GM18520 (cell line): Measurements from ENCODE around the gene ST3GAL5.
A peak's percentile ranks its signal among the peaks of the same experiment; 100 is the strongest.
"Not testable (repeated sequence)": the region's sequence is repeated elsewhere in the genome, so short reads cannot be mapped to it uniquely, and the experiment has no call there.

ENCODE experiments used
- ATAC-seq: cut with Tn5 transposase; IDR thresholded peaks from one replicate; pipeline ENCODE4 v1.9.1; 2021; ENCODE audit not compliant: unreplicated experiment

Gene ST3GAL5

DNA sequence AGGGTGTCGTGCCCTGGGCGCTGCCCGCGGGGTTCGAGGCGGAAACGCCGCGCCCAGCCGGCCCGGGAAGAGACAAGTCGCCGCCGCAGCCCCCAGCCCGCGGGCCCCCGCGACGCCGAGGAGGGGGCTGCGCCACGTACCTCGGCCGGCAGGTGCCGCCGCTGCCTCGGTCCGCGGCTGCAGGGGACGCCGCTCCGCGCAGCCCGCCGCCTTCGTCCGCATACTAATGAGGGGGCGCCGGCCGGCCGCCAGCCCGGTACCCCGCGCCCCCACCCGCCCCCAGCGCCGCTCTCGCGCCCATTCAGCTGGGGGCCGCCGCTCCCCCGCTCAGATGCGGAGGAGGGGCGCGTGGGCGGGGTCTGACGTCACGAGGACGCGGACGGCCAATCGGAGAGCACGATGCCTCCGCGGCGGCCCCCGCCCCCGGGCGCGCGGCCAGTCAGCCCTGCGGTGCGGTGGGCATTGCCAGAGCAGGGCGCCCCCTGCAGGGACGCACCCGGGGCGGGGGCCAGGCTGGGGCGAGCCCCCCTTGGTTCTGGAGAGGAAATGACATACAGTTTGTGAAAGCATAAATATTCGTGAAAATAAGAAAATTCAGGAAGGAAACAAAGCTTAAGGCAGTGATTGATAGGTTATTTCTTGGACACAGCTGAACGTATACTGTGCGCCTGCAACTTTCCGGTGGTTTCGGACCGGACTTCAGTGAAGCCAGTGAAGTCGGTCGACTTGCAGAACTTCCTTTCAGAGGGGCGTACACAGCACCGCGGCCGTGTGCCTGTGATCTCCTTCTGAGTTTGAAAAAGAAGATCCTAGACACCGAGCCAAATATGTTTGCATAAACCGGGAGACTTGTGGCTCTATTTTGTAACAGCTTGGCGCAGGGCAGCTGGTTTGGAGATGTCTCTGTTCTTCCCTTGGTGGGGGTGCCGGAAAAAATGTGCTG is at the start of gene ST3GAL5:
ST3GAL5 (minus strand) TSS at position 307 of the 943 bp plus-strand sequence; CDS start at position 222, 85 bp downstream.
- ATAC-seq: peak; percentile 81

DNA sequence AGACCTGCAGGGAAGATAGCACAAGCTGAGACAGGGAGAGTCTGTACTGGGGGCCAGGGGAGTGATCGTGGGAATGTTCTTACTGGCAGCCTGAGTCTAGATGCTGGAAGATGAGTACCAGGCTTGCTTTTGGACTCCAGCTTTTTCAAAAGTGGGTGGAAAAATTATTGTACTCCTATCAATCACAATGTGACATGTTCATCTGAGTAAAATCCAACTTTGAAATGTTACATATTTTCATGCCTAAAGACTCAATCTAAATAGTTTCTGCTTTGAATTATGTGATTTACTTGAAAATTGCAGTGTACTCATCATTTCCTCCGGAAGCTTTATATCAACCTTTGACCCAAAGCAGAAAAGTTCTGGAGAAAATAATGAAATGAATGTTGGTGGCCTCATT is 49.7 kb upstream of the ST3GAL5 start:
- no peak for ATAC-seq

GRCh38 chr2:85937069-85937439 is 48.3 kb upstream of the ST3GAL5 start:
- ATAC-seq: no peak

DNA sequence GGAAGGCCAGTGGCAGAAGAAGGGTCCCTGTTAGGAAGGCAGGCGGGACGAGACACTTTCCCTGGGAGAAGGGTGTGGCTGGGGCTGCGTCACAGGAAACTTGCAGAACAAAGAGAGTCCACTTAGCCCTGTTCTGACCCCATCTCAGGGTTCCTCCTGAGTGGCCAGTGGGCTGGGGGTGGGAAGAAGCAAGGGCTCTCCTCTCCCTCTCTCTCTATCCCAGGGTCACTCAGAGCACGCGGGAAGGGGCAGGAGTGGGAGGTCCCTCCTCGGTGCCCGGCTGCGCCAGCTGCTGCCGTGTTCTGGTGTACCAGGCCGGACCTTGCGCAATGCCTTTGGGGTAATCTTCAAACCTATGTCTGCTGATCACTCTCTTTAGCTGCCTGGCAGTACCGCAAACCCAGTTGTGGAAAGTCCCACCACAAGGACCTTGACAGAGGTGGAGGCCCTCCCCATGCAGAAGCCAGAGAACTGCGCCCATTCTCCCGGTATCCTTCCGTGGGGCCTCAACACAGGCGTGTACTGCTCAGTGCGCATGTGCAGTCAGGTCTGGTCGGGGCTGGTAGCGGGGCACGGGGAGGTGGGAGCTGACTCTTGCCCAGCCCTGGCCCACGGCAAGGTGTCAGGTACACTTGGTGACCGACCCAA is 47.8 kb upstream of the ST3GAL5 start:
- ATAC-seq: no peak

DNA sequence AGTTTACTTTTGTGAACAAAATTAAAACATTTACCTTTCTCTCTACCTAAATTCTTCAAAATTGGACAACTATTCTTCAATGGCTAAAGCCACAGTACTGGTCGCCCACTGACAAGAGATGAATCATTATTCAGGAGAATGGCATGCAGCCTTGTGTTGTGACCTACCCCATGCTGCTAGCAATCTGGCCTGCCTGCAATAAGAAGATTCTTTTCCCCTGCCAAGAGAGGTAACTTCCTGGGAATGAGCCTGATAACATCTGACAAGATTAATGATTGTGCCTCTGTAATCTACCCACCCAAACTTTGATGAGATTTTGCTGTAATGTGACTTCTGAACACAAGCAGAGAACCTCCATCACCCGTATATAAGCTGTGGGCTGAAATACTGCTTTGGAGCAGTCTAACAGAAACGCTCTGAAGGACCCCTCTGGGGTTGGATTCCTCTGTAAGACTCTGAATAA is 47.0 kb upstream of the ST3GAL5 start:
- ATAC-seq: no peak

GRCh38 chr2:85935170-85935745 is 46.5 kb upstream of the ST3GAL5 start:
- no peak for ATAC-seq

DNA sequence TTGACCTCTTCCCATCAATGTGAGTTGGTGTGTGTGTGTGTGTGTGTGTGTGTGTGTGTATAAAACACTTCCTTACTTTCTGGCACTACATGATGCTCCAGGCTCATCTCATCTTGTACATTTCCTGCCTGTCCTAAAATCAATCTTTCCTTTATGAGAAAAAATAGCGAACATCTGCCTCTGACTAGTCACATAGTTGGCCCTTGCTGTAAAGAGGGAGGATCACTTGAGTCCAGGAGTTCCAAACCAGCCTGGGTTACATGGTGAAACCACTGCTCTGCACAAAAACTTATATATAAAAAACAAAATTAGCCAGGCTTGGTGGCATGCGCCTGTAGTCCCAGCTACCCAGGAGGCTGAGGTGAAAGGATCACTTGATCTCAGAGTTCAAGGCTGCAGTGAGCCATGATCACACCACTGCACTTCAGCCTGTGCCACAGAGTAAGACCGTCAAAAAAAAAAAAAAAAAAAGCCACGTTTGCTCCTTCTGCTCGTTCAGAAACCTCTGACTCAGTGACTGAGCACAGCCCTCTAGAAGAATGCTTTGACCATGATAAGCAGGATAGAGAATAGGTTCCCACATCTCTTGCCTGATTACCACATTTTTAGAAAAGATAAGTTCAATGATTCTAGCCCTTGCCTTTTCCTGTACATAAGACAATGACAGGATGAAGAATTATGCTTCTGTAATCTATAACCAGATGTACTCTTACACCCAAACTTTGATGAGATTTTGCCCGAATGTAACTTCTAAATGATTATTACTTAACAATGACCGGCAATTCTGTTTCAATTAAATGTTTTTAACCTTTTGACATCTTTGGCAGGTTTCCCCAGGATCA is 45.2 kb upstream of the ST3GAL5 start:
- no peak for ATAC-seq

GRCh38 chr2:85931151-85931550 is 42.4 kb upstream of the ST3GAL5 start:
- not testable (repeated sequence) for ATAC-seq

DNA sequence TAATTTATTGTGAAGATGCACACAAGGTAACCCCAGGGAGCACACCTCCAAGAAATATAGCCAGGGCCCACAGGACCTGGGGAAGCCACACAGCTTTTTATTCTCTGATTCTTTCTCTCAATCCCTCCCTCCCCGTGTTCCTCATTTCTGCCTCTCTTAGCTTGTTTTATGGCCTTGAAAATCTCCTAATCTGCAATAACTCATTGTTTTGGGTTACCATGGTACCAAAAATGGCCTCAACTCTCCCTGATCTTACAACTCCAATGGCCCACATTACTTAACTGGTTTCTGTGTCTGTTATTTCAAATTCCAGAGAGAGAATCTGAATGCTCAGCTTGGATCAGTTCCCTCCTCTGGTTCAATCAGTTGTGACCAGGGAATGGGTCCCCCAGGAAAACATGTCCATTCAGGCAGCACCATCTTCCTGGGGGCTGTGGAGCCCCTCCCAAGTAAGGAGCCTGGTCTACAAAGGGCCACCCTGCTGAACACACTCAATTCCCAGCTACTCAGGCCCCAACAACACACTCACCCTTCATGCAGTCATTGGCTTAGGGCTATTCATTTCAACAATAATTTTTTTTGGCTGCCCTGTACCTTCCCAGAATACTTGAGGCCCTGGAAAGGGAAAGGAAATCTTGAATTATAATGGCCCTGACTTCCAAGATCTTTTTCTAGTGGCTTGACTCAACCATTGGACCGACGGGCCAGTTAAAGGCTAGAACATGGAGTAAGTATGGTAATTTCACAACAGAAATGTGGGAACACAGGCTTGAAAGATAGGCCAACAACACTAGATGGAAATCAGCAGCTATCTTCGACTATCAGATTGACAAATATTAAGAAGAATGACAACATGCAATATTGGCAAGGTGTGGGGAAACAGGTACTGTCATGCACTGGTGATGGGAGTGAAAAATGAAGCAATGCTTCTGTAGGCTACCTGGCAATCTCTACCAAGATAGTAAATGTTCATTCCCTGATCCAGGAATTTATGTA is 41.6 kb upstream of the ST3GAL5 start:
- no peak for ATAC-seq

DNA sequence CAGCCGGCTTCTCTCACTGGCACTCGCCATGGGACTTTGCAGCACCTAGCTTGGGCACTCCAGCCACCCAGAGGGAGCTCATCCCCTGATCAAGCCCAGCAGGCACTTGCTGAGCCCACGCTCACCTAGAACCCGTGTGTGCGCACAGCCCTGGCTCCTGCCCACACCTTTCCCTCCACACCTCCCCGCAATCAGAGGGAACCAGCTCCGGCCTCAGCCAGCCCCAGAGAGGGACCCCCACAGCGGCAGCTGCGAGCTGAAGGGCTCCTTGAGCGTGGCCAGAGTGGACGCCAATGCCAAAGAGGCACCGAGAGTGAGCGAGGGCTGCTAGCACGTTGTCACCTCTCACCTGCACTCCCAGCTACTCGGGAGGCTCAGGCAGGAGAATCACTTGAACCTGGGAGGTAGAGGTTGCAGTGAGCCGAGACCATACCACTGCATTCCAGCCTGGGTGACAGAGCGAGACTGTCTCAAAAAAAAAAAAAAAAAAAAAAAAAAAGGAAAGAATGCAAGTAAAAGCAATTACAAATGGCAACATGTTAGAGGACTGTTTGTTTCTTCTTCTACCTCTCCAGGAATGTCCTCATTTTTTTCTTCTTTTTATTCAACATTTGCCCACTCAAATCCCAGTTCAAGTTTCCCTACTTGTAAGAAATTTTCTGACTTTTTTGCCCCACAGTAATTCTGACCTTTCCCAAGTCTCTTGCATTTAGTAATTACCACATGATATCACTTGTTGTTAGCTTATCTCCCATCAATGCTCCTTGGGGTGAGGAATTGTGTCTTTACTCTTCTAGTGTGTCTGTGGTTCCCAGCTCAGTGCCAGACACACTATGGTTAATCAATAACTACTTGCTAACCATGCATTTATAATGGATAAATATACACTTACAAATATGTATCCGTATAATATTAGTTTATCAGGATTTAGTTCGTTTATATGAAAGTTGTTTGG is 40.6 kb upstream of the ST3GAL5 start:
- ATAC-seq: no peak

GRCh38 chr2:85926931-85927661 is 38.3 kb upstream of the ST3GAL5 start:
- no peak for ATAC-seq

DNA sequence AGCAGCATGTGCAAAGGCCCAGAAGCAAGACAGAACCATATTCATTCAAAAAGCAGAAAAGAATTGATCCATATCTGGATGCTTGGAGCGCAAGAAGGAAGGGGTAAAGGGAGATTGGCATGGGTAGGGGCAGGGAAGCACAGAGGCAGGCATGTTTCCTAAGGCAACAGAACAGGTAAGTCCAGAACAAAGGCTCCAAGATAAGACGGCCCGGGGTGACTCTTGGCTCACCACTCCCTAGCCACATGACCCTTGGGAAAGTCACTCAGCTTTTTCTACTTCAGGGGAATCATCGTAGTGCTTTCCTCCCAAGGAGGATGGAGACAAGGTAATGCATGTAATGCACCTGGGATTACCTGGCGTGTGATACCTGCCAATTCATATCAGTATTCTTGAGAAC is 37.7 kb upstream of the ST3GAL5 start:
- no peak for ATAC-seq

DNA sequence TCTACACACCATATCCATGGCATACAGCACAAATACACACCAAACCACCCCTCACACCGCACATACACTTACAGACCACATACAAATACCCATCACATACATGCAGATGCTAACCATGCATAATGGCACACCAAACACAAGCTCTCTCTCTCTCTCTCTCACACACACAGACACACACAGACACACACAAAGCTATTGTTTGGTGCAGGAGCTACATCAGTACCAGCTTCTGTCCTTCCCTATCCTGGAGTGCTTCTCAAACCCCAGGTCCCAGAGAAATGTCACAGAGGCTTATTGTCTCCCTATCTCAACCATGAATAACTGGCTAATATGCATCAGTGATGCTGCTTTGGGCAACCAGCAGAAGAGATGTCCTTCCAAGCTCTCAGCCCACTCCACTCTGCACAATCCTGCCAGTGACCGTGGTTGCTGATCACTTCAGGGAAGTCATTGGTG is 36.5 kb upstream of the ST3GAL5 start:
- ATAC-seq: no peak

DNA sequence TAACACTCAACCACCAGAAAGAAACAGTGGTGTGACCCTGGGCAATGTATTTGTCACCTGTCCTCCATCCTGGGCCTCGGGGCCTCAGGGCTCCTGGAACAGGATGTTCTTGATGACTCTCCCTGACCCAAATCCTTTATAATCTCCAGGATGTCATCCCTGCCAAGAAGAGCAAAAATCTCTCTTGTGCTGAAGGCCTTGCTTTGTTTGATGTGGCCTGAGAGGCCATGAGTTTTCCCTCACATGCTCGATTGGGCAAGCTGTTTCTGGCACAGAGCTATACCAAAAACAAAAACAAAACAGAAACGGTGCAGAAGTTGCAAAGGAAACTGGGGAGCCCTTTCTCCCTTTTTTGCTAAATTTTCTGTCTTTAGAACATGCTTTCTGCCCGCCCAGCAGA is 35.7 kb upstream of the ST3GAL5 start:
- no peak for ATAC-seq

- ATAC-seq: no peak
Observed at GRCh38 chr2:85922199-85922598, 33.4 kb upstream of the ST3GAL5 start.

- ATAC-seq: no peak
Observed at GRCh38 chr2:85921659-85922058, 32.9 kb upstream of the ST3GAL5 start.

GRCh38 chr2:85920810-85921545 is 32.2 kb upstream of the ST3GAL5 start:
- ATAC-seq: no peak
